HG03469 (cell line): Measurements from ENCODE around the gene PRPSAP1.
"Not testable (repeated sequence)": the region's sequence is repeated elsewhere in the genome, so short reads cannot be mapped to it uniquely, and the experiment has no call there.

Experiments
- ATAC-seq: cut with Tn5 transposase; IDR thresholded peaks from one replicate; pipeline ENCODE4 v1.9.1; 2021; ENCODE audit warnings: mild to moderate bottlenecking, moderate library complexity, moderate number of reproducible peaks; ENCODE audit not compliant: unreplicated experiment

Gene PRPSAP1

GRCh38 chr17:76360461-76360860 lies 6.7 kb upstream of the PRPSAP1 start:
- no peak for ATAC-seq

GRCh38 chr17:76359776-76360175 lies 6.1 kb upstream of the PRPSAP1 start:
- ATAC-seq = not testable (repeated sequence)

GRCh38 chr17:76359375-76359774 lies 5.7 kb upstream of the PRPSAP1 start:
- no peak for ATAC-seq

- ATAC-seq = no peak
These were observed 4.0 kb upstream of the PRPSAP1 start for GRCh38 chr17:76357597-76358158.

GRCh38 chr17:76356803-76357456 lies 3.2 kb upstream of the PRPSAP1 start:
- no peak for ATAC-seq

GRCh38 chr17:76354747-76355310 lies 1.1 kb upstream of the PRPSAP1 start:
- ATAC-seq = no peak

GRCh38 chr17:76354317-76354729 lies 607 bp upstream of the PRPSAP1 start:
- no peak for ATAC-seq

GRCh38 chr17:76353004-76353598 lies 615 bp downstream of the PRPSAP1 start:
- no peak for ATAC-seq

GRCh38 chr17:76351526-76352071 lies 2.1 kb downstream of the PRPSAP1 start:
- ATAC-seq = no peak

GRCh38 chr17:76350463-76350862 lies 3.3 kb downstream of the PRPSAP1 start:
- no peak for ATAC-seq

- not testable (repeated sequence) for ATAC-seq
These were observed 6.8 kb downstream of the PRPSAP1 start for GRCh38 chr17:76346936-76347335.

GRCh38 chr17:76345377-76345974 lies 8.2 kb downstream of the PRPSAP1 start:
- no peak for ATAC-seq

GRCh38 chr17:76343106-76343505 lies 10.6 kb downstream of the PRPSAP1 start:
- ATAC-seq = no peak

GRCh38 chr17:76341301-76341700 lies 12.4 kb downstream of the PRPSAP1 start:
- ATAC-seq = no peak

- ATAC-seq = no peak
These were observed 16.3 kb downstream of the PRPSAP1 start for GRCh38 chr17:76337413-76337777.

- ATAC-seq = no peak
These were observed 16.8 kb downstream of the PRPSAP1 start for GRCh38 chr17:76336756-76337412.

GRCh38 chr17:76335716-76336381 lies 17.9 kb downstream of the PRPSAP1 start:
- no peak for ATAC-seq

- no peak for ATAC-seq
These were observed 19.8 kb downstream of the PRPSAP1 start for GRCh38 chr17:76333673-76334505.

- no peak for ATAC-seq
These were observed 22.6 kb downstream of the PRPSAP1 start for GRCh38 chr17:76331083-76331482.
